HepG2 (cell line): ENCODE measurements around the gene ZSCAN20. TPM values are rescaled to one million over a fixed set of nuclear protein-coding genes. Genes with fewer than 3 reads are reported as not detected.

Experiments
- CEBPG ChIP-seq: IDR thresholded peaks from 2 replicates; pipeline ENCODE4 v1.6.1; 2016
- CREB1 ChIP-seq, 2 experiments: fragments of 450-650 bp in 1 of 2; IDR thresholded peaks; 2 replicates each; pipeline ENCODE4 v1.6.1; 2016 to 2017; ENCODE audit warnings: control low read depth in 1 of 2, mild to moderate bottlenecking in 1 of 2, missing compliant biosample characterization in 1 of 2, missing genetic modification characterization in 1 of 2
- DNMT1 ChIP-seq: sonication (generic); formaldehyde crosslinking; IDR thresholded peaks from 2 replicates; pipeline ENCODE4 v1.5.1; 2020; ENCODE audit warnings: mild to moderate bottlenecking, missing genetic modification reagents
- GATA4 ChIP-seq: sonication (generic); IDR thresholded peaks from 2 replicates; pipeline ENCODE4 v1.6.1; 2016; ENCODE audit warnings: antibody characterized with exemption, low read depth, borderline replicate concordance
- HOXA3 ChIP-seq: sonication (generic); formaldehyde crosslinking; IDR thresholded peaks from 2 replicates; pipeline ENCODE4 v1.5.0; 2020; ENCODE audit warnings: missing genetic modification reagents
- MATR3 ChIP-seq: sonication (generic); formaldehyde crosslinking; IDR thresholded peaks from 2 replicates; pipeline ENCODE4 v1.4.0; 2020; ENCODE audit warnings: missing genetic modification reagents
- MED1 ChIP-seq: sonication (generic); formaldehyde crosslinking; IDR thresholded peaks from 2 replicates; pipeline ENCODE4 v1.4.0; 2020; ENCODE audit warnings: missing genetic modification reagents
- NR2F6 ChIP-seq, 2 experiments: IDR thresholded peaks; 2 replicates each; pipeline ENCODE4 v1.6.1; 2016; ENCODE audit warnings: antibody characterized with exemption in 1 of 2, mild to moderate bottlenecking in 1 of 2
- SIN3B ChIP-seq: fragments of 150-350 bp; IDR thresholded peaks from 2 replicates; pipeline ENCODE4 v1.6.1; 2014; ENCODE audit warnings: low read length
- TBX3 ChIP-seq: fragments of 450-650 bp; IDR thresholded peaks from 2 replicates; pipeline ENCODE4 v1.6.1; 2017; ENCODE audit warnings: antibody characterized with exemption, mild to moderate bottlenecking, inconsistent platforms, borderline replicate concordance
- THAP11 ChIP-seq: IDR thresholded peaks from 2 replicates; pipeline ENCODE4 v1.6.1; 2016; ENCODE audit warnings: missing biosample characterization, missing genetic modification reagents
- THRA ChIP-seq: sonication (generic); formaldehyde crosslinking; IDR thresholded peaks from 2 replicates; pipeline ENCODE4 v1.4.0; 2020; ENCODE audit warnings: missing genetic modification reagents, borderline replicate concordance
- ZC3H4 ChIP-seq: sonication (generic); formaldehyde crosslinking; IDR thresholded peaks from 2 replicates; pipeline ENCODE4 v1.4.0; 2020; ENCODE audit warnings: missing genetic modification reagents, borderline replicate concordance
- ZMYM4 ChIP-seq: sonication (generic); formaldehyde crosslinking; IDR thresholded peaks from 2 replicates; pipeline ENCODE4 v1.8.1; 2023; ENCODE audit warnings: mild to moderate bottlenecking, missing genetic modification reagents
- ZNF281 ChIP-seq: sonication (generic); formaldehyde crosslinking; IDR thresholded peaks from 2 replicates; pipeline ENCODE4 v1.4.0; 2020; ENCODE audit warnings: missing genetic modification reagents, borderline replicate concordance
- ZNF3 ChIP-seq: IDR thresholded peaks from 2 replicates; pipeline ENCODE4 v1.7.0; 2017; ENCODE audit warnings: inconsistent platforms
- ZNF646 ChIP-seq: sonication (generic); formaldehyde crosslinking; IDR thresholded peaks from 2 replicates; pipeline ENCODE4 v1.9.0; 2021; ENCODE audit warnings: mild to moderate bottlenecking, missing genetic modification reagents
- ZNF816 ChIP-seq: sonication (generic); formaldehyde crosslinking; IDR thresholded peaks from 2 replicates; pipeline ENCODE4 v1.8.0; 2022; ENCODE audit warnings: missing genetic modification reagents, mild to moderate bottlenecking, borderline replicate concordance
- polyA plus RNA-seq, 8 experiments: library from polyadenylated mRNA; depleted of rRNA in 3 of 8; stranded (reverse) in 7 of 8; unstranded in 1 of 8; fragments of >200 nt; fragmentation: Illumina TruSeq in 4 of 8; extraction: Trizol in 4 of 8; gene quantifications; 2 replicates each; pipeline versions ENCODE4 v1.2.1 to v1.2.3, GENCODE V29; 2011 to 2016; ENCODE audit warnings: low read depth in 4 of 8, missing spikeins in 1 of 8, mixed read lengths in 1 of 8; ENCODE audit not compliant: insufficient read depth in 1 of 8
- total RNA-seq, 5 experiments: library from RNA; depleted of rRNA; stranded (reverse); fragments of >200 nt; fragmentation: Illumina TruSeq; extraction: Trizol; gene quantifications; 2 replicates each; pipeline ENCODE4 v1.2.3, GENCODE V29; 2016; ENCODE audit warnings: low read depth in 1 of 5

Gene ZSCAN20
- total and polyA plus RNA-seq, 2 of the 13 experiments (the other 11 are each of a cell fraction or from before 2014, with no cell fraction given) = 1.1 to 2.8 TPM

GRCh38 chr1:33433509-33434362, 38.7 kb upstream of the ZSCAN20 start (continued):
- TF ChIP-seq ZNF646 (CRISPR knock-in tag) = peak; percentile 93
- peak; percentile 47; the same call in 1 of the 2 replicates for TF ChIP-seq ZNF281 (CRISPR knock-in tag)
- TF ChIP-seq TBX3 = peak; percentile 25; the same call in 1 of the 2 replicates
- TF ChIP-seq ZMYM4 (CRISPR knock-in tag) = no peak
- TF ChIP-seq HOXA3 = no peak
- TF ChIP-seq DNMT1 = no peak
- no peak for TF ChIP-seq MATR3 (CRISPR knock-in tag)
- no peak for TF ChIP-seq SIN3B
- peak; percentile 79 for TF ChIP-seq CEBPG (CRISPR knock-in tag)
- 0 out of 2 replicates have a peak, but pooled peaks have one; percentile 28 for TF ChIP-seq ZNF816 (CRISPR knock-in tag)
- 0 out of 2 replicates have a peak, but pooled peaks have one; percentile 27 for TF ChIP-seq THAP11 (CRISPR knock-in tag)
- peak; percentile 56 for TF ChIP-seq MED1
- TF ChIP-seq CREB1 (IDR thresholded peaks at IDR 0.05) = peak; percentile 53; the same call in 1 of the 2 replicates
- TF ChIP-seq CREB1 (CRISPR knock-in tag; IDR thresholded peaks at IDR 0.05) = peak; percentile 67
- no peak for TF ChIP-seq GATA4
- no peak for TF ChIP-seq ZC3H4
- TF ChIP-seq ZNF3 = peak; percentile 89
- TF ChIP-seq THRA (CRISPR knock-in tag) = no peak
- TF ChIP-seq NR2F6 (IDR thresholded peaks at IDR 0.05) = peak; percentile 87
- peak; percentile 90 for TF ChIP-seq NR2F6 (CRISPR knock-in tag; IDR thresholded peaks at IDR 0.05)
